ENCODE measurements around the gene LST1. TPM values are rescaled to one million over a fixed set of nuclear protein-coding genes. Genes with fewer than 3 reads are reported as not detected.

LST1 gene
- total RNA-seq, 1 donor from 2014 or later = 0.42 TPM

DNA sequence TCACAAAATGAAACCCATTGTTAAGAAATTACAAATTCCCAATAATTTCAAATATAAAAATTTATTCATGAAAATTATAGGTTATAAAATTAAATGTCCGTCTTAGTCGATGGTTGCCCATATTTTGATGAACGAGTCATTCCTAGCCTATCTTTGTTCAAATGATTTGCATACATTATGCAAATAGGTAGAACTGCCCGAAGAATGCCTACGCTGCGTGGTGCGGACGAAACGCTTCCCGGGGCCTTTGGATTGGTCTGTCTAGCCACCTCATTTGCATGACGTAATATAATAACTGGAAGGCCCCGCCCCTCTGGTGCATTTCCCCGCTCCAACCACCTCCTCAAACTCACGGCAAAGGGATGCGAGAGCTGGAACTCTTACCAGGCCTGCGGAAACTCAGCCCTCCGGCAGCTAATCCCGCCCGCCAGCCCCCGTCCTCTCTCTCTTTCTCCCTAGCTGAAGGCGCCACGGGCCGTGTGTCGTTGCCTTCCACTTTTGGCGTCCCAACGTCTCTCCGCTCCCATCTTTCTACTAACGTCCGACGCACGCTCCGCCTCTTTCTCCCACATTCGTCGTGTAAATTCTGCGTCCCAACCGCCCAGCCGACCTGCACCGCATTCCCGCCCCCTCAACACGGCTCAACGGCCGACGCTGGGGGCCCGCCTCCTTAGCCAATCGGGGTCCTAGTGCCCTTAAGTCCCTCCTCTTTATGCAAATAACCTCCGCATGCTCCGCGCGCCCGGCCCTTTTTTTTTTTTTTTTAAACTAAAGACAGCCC, 33.9 kb downstream of the LST1 start:
- no peaks in the 10 kb centered on the region for H3K27me3 ChIP-seq (ENCODE audit: control insufficient read depth, insufficient read depth, low read length)
- peak; percentile 93 for DNase-seq (ENCODE audit: low read depth)
- peaks cover 2% of the 10 kb centered on the region for H3K36me3 ChIP-seq (ENCODE audit: control insufficient read depth, insufficient read depth, low read length)
- peak overlapping the region; percentile 84 for H3K4me3 ChIP-seq (ENCODE audit: low read depth, low read length)
- TF ChIP-seq, protein P1, sequence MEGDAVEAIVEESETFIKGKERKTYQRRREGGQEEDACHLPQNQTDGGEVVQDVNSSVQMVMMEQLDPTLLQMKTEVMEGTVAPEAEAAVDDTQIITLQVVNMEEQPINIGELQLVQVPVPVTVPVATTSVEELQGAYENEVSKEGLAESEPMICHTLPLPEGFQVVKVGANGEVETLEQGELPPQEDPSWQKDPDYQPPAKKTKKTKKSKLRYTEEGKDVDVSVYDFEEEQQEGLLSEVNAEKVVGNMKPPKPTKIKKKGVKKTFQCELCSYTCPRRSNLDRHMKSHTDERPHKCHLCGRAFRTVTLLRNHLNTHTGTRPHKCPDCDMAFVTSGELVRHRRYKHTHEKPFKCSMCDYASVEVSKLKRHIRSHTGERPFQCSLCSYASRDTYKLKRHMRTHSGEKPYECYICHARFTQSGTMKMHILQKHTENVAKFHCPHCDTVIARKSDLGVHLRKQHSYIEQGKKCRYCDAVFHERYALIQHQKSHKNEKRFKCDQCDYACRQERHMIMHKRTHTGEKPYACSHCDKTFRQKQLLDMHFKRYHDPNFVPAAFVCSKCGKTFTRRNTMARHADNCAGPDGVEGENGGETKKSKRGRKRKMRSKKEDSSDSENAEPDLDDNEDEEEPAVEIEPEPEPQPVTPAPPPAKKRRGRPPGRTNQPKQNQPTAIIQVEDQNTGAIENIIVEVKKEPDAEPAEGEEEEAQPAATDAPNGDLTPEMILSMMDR (IDR thresholded peaks at IDR 0.05; ENCODE audit: insufficient read depth, low read length, poor library complexity, severe bottlenecking) = no peak

DNA sequence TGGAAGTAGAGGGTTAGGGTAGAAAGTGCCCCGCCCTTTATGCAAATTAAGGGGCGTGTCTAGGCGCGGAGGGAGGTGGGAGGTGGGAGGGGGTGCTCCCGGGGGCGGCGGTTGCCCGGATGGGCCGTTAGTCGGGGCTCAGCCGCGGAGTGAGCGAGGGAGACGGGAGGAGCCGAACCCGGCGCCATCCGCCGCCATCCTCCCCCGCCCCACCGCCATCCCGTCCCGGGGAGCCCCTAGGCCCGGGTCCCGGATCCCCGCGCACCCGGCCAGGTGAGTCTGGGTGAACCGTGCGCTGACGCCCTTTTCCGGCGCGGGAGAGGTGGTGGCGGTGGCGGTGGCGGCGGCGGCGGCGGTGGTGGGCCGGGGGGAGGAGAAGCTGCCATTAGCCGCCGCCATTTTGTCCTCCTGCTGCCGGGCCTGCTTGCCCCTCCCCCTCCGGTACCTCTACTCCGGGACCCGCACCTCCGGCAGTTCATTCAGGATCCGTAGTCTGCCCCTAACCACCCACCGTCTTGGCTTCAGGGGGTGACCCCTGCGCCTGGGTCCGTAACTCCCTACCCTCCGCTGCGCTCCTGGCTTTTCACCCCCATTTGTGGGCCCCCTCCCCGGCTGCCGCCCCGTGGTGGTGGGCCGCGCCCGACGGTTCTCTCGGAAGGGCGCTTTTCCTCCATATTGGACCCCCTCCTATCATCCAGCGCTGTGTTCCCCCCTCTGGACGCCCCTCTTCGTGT, 34.7 kb downstream of the LST1 start, which contains the start of gene PRRC2A:
TSS of gene PRRC2A (plus strand) at position 130 of the 734 bp plus-strand sequence. CDS start 2,075 bp downstream, outside the sequence.
- Histone ChIP-seq H3K27me3 (ENCODE audit: control insufficient read depth, insufficient read depth, low read length) (no peaks in the 10 kb centered on the region), H3K4me3 (ENCODE audit: low read depth, low read length) (peak within 1 kb of the TSS; percentile 100), H3K36me3 (ENCODE audit: control insufficient read depth, insufficient read depth, low read length) (peaks cover 6% of the 10 kb centered on the region)
- no peak for DNase-seq (ENCODE audit: low read depth)
- TF ChIP-seq, protein P1 (IDR thresholded peaks at IDR 0.05; ENCODE audit: insufficient read depth, low read length, poor library complexity, severe bottlenecking) = no peak

DNA sequence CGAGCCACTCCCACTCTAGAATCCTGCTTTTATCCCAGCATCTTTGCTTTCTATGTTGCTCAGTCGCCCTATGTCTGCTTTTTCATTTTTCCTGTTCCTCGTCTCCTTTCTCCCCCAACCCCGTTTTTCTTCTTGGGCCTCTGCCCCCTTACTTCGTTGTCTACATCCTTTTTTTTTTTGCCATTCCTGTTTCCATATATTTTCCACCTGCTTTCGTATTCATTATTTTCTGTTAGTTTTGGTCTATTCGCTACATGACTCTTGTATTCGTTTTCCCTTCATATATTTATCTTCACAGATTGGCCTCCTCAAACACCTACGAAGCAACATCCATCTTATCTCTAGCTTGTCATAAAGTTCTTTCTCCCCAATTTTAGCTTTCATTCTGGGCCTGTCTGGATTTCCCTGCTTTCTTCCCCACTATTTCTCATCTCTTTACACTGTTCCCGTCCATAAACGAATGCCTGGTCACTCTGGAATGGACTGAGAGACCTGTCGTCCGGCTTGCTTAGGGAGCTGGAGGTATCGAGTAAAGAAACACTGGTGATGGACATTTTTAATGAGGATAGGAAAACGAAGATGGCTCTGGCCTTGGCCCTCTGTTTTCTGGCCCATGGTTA, 35.4 kb downstream of the LST1 start:
- Histone ChIP-seq H3K4me3 (ENCODE audit: low read depth, low read length) (peak overlapping the region; percentile 100), H3K27me3 (ENCODE audit: control insufficient read depth, insufficient read depth, low read length) (no peaks in the 10 kb centered on the region), H3K36me3 (ENCODE audit: control insufficient read depth, insufficient read depth, low read length) (peaks cover 7% of the 10 kb centered on the region)
- TF ChIP-seq, protein P1 (IDR thresholded peaks at IDR 0.05; ENCODE audit: insufficient read depth, low read length, poor library complexity, severe bottlenecking) = no peak
- DNase-seq (ENCODE audit: low read depth) = no peak

DNA sequence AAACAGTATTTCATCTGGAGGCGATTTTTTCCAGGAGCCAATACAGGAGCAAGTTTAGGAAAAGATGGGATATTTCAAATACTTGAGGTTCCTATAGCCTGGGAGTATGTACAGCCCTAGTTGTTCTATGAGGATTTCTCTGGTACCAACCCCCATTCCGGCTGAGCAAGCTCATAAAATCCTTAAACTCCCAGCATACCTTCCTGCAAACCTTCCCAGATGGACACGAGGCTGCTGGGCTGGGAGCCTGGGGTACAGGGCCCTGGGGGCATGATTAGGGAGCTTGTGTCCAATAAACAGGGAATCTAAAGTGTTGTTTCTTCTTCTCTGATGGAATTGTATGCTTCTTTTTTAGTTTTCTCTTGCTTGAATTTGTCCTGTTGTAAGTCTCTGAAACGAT, 35.9 kb downstream of the LST1 start:
- Histone ChIP-seq H3K27me3 (ENCODE audit: control insufficient read depth, insufficient read depth, low read length) (no peaks in the 10 kb centered on the region), H3K4me3 (ENCODE audit: low read depth, low read length) (peak overlapping the region; percentile 100), H3K36me3 (ENCODE audit: control insufficient read depth, insufficient read depth, low read length) (peaks cover 7% of the 10 kb centered on the region)
- TF ChIP-seq, protein P1 (IDR thresholded peaks at IDR 0.05; ENCODE audit: insufficient read depth, low read length, poor library complexity, severe bottlenecking) = no peak
- no peak for DNase-seq (ENCODE audit: low read depth)

DNA sequence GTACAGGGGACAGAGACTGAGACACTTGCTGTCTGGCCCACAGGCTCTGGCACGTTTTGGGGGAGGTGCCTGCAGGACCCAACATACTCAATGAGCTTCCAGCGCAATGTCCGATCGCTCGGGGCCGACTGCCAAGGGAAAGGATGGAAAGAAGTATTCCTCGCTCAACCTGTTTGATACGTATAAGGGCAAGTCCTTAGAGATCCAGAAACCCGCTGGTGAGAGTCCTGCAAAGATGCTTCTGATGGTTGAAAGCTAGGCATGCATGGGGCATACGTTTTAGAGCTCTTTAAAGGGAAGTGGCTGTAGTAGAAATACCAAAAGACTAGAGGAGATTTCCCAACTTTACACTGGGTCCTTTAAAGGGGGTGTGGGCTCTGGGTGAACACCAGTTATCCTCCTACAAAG, 36.6 kb downstream of the LST1 start:
- Histone ChIP-seq H3K4me3 (ENCODE audit: low read depth, low read length) (peak overlapping the region; percentile 100), H3K36me3 (ENCODE audit: control insufficient read depth, insufficient read depth, low read length) (peaks cover 7% of the 10 kb centered on the region), H3K27me3 (ENCODE audit: control insufficient read depth, insufficient read depth, low read length) (no peaks in the 10 kb centered on the region)
- no peak for DNase-seq (ENCODE audit: low read depth)
- TF ChIP-seq, protein P1 (IDR thresholded peaks at IDR 0.05; ENCODE audit: insufficient read depth, low read length, poor library complexity, severe bottlenecking) = no peak
